ENCODE results near the gene ZCCHC7. TPM values are rescaled to one million over a fixed set of nuclear protein-coding genes. Genes with fewer than 3 reads are reported as not detected.

The ZCCHC7 gene
- total and polyA plus RNA-seq, 9 of the 15 experiments (the other 6 are each of a cell fraction or from before 2014, with no cell fraction given): 34.1 to 68.9 (median 48.8) TPM

DNA sequence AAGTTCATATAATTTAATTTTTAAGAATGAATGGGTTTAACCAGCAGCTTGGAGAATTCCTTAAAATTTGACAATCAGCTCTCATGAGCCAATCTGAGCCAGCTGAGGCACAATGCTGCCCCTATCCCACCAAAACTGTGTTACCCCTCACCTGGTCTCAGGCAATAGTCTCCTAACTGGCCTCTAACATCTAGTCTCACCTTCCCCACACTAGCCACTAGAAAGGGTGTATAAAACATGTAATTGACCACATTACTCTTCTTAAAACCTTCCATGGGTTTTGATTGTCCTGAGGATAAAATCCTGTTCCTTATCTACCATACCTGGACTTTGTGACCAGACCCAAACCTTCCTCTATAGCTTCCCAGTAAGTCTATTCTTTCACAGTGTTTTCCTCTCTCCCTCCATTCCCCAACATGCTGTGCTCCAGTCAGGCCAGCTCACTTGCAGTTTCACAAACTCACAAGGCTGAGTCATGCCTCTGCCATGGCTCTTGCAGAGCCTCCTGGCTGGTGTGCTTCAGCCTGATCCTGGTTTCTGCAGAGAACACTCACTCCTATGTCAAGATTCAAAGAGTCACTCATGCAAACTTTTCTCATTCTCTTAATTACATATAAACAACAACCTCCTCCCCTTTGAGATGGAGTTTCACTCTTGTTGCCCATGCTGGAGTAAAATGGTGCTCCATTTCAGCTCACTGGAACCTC lies 16.0 kb upstream of the ZCCHC7 start (continued):
- TF ChIP-seq NCOA2 (IDR thresholded peaks at IDR 0.05; ENCODE audit: partially characterized antibody in 2 of 2) (no peak), ZNF316 (IDR thresholded peaks at IDR 0.05) (peak; percentile 62; the same call in 1 of the 2 replicates), BMI1 (IDR thresholded peaks at IDR 0.05; ENCODE audit: low read length) (no peak), SMARCE1 (IDR thresholded peaks at IDR 0.05) (no peak), MCM2 (IDR thresholded peaks at IDR 0.05; ENCODE audit: low read depth) (no peak), FOSL1 (tag; conservative IDR thresholded peaks at IDR 0.05) (peak; percentile 90), KAT2B (IDR thresholded peaks at IDR 0.05; ENCODE audit: low read depth, low read length) (no peak), KDM1A (IDR thresholded peaks at IDR 0.05) (no peak), SP2 (IDR thresholded peaks at IDR 0.05; ENCODE audit: extremely low read depth, low read depth, low read length, poor library complexity, severe bottlenecking) (no peak), ZNF3 (CRISPR knock-in tag; IDR thresholded peaks at IDR 0.05) (no peak), NR4A1 (CRISPR knock-in tag; IDR thresholded peaks at IDR 0.05) (no peak), NR4A1 (tag; IDR thresholded peaks at IDR 0.05) (0 out of 2 replicates have a peak, but pooled peaks have one; percentile 37), MTA2 (IDR thresholded peaks at IDR 0.05; ENCODE audit: low read depth) (no peak), PURB (CRISPR knock-in tag; IDR thresholded peaks at IDR 0.05; ENCODE audit: low read depth) (no peak), SNRNP70 (optimal IDR thresholded peaks at IDR 0.05; ENCODE audit: low read depth, low read length) (no peak), GABPA (tag; conservative IDR thresholded peaks at IDR 0.05; ENCODE audit: low read depth) (no peak), SNIP1 (IDR thresholded peaks at IDR 0.05; ENCODE audit: low read depth) (no peak)
- TF ChIP-seq, protein P1, sequence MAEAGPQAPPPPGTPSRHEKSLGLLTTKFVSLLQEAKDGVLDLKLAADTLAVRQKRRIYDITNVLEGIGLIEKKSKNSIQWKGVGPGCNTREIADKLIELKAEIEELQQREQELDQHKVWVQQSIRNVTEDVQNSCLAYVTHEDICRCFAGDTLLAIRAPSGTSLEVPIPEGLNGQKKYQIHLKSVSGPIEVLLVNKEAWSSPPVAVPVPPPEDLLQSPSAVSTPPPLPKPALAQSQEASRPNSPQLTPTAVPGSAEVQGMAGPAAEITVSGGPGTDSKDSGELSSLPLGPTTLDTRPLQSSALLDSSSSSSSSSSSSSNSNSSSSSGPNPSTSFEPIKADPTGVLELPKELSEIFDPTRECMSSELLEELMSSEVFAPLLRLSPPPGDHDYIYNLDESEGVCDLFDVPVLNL (CRISPR knock-in tag; IDR thresholded peaks at IDR 0.05; ENCODE audit: low read depth): no peak
- TF ChIP-seq, protein P2, sequence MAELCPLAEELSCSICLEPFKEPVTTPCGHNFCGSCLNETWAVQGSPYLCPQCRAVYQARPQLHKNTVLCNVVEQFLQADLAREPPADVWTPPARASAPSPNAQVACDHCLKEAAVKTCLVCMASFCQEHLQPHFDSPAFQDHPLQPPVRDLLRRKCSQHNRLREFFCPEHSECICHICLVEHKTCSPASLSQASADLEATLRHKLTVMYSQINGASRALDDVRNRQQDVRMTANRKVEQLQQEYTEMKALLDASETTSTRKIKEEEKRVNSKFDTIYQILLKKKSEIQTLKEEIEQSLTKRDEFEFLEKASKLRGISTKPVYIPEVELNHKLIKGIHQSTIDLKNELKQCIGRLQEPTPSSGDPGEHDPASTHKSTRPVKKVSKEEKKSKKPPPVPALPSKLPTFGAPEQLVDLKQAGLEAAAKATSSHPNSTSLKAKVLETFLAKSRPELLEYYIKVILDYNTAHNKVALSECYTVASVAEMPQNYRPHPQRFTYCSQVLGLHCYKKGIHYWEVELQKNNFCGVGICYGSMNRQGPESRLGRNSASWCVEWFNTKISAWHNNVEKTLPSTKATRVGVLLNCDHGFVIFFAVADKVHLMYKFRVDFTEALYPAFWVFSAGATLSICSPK (IDR thresholded peaks at IDR 0.05; ENCODE audit: borderline replicate concordance): no peak
